ENCODE measurements around the gene PSAP.

DNA sequence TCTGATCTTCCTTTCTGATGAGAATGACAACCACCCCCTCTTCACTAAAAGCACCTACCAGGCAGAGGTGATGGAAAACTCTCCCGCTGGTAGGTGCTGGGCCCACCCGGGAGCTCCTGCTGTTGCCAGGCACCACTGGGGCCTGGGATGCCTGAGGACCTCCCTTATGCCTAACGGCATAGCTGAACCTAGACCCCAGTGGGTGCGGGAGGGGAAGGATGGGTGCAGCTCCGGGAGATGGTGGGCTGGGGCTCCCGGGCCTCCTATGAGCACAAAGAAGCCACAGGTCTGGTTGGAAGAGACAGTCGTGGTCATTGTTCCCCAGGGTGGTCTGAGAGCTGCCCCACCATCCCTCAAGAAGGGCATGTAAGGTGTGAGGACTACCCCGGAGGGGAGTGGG lies 62.1 kb downstream of the PSAP start:
- TF ChIP-seq, protein P1, sequence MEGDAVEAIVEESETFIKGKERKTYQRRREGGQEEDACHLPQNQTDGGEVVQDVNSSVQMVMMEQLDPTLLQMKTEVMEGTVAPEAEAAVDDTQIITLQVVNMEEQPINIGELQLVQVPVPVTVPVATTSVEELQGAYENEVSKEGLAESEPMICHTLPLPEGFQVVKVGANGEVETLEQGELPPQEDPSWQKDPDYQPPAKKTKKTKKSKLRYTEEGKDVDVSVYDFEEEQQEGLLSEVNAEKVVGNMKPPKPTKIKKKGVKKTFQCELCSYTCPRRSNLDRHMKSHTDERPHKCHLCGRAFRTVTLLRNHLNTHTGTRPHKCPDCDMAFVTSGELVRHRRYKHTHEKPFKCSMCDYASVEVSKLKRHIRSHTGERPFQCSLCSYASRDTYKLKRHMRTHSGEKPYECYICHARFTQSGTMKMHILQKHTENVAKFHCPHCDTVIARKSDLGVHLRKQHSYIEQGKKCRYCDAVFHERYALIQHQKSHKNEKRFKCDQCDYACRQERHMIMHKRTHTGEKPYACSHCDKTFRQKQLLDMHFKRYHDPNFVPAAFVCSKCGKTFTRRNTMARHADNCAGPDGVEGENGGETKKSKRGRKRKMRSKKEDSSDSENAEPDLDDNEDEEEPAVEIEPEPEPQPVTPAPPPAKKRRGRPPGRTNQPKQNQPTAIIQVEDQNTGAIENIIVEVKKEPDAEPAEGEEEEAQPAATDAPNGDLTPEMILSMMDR (IDR thresholded peaks at IDR 0.05; ENCODE audit: low read length): no peak
- TF ChIP-seq EZH2 (optimal IDR thresholded peaks at IDR 0.05; ENCODE audit: low read depth, low read length): no peak

Data from MM.1S (cell line).